ENCODE measurements around the gene DENND1A.

DNA sequence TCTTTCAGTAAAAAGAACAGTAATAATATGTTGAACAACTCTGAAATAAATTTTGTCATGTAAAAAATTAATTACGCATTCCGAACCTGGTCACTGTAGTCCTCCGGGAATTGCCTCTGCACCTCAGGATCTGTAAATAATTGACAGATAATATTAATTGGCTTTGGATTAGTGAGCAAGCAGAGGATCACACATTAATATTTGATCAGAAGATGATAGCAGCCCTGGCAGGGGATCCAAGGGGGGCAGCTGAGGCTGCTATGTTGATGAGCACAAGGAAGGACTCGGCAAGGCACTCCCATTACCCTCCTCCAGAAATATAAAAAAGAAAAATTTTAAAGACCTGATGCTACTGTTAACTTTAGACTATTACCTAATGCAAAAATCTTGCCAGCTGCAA lies 137.4 kb downstream of the DENND1A start:
- TF ChIP-seq SP1 (IDR thresholded peaks at IDR 0.05) (no peak), TARDBP (IDR thresholded peaks at IDR 0.05) (no peak), ZNF384 (IDR thresholded peaks at IDR 0.05) (no peak), BHLHE40 (IDR thresholded peaks at IDR 0.05; ENCODE audit: borderline replicate concordance) (no peak), FOXM1 (IDR thresholded peaks at IDR 0.05; ENCODE audit: borderline replicate concordance) (no peak), SUZ12 (IDR thresholded peaks at IDR 0.05) (no peak), HDGF (IDR thresholded peaks at IDR 0.05; ENCODE audit: borderline replicate concordance) (no peak), FOXA1 (IDR thresholded peaks at IDR 0.05) (no peak)
- TF ChIP-seq, protein P1, sequence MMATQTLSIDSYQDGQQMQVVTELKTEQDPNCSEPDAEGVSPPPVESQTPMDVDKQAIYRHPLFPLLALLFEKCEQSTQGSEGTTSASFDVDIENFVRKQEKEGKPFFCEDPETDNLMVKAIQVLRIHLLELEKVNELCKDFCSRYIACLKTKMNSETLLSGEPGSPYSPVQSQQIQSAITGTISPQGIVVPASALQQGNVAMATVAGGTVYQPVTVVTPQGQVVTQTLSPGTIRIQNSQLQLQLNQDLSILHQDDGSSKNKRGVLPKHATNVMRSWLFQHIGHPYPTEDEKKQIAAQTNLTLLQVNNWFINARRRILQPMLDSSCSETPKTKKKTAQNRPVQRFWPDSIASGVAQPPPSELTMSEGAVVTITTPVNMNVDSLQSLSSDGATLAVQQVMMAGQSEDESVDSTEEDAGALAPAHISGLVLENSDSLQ (IDR thresholded peaks at IDR 0.05), result no peak

All from HEK293T (cell line).